Hepatocyte (in vitro differentiated cells): ENCODE results near the gene GALNT18. TPM values are rescaled to one million over a fixed set of nuclear protein-coding genes. Genes with fewer than 3 reads are reported as not detected.

Experiments
- DNase-seq: peaks from one replicate; pipeline ENCODE4 v3.0.0-alpha.2; 2016; ENCODE audit warnings: low spot score
- H2AFZ ChIP-seq: fragments of 200-600 bp; sonication (generic); 2 replicates; pipeline ENCODE4 v1.6.0; 2016; ENCODE audit warnings: antibody characterized with exemption, mild to moderate bottlenecking
- H3K27ac ChIP-seq: fragments of 200-600 bp; sonication (generic); 2 replicates; pipeline ENCODE4 v1.5.1; 2016; ENCODE audit warnings: mild to moderate bottlenecking
- H3K27me3 ChIP-seq: fragments of 200-600 bp; sonication (generic); 2 replicates; pipeline ENCODE4 v1.6.1; 2016
- H3K36me3 ChIP-seq: fragments of 200-600 bp; sonication (generic); replicated peaks from 2 replicates; pipeline ENCODE4 v1.5.1; 2016; ENCODE audit warnings: low read depth; ENCODE audit not compliant: insufficient read depth
- H3K4me1 ChIP-seq: fragments of 200-600 bp; sonication (generic); 2 replicates; pipeline ENCODE4 v1.5.1; 2016; ENCODE audit warnings: mild to moderate bottlenecking, moderate library complexity; ENCODE audit not compliant: insufficient read depth
- H3K4me2 ChIP-seq: fragments of 200-600 bp; sonication (generic); 2 replicates; pipeline ENCODE4 v1.6.0; 2016
- H3K4me3 ChIP-seq: fragments of 200-600 bp; sonication (generic); 2 replicates; pipeline ENCODE4 v1.5.1; 2016; ENCODE audit warnings: mild to moderate bottlenecking
- H3K79me2 ChIP-seq: fragments of 200-600 bp; sonication (generic); 2 replicates; pipeline ENCODE4 v1.6.0; 2017; ENCODE audit warnings: mild to moderate bottlenecking
- H3K9me2 ChIP-seq: fragments of 200-600 bp; sonication (generic); replicated peaks from 2 replicates; pipeline ENCODE4 v1.6.0; 2017; ENCODE audit warnings: mild to moderate bottlenecking; ENCODE audit not compliant: insufficient read depth
- H3K9me3 ChIP-seq: fragments of 200-600 bp; sonication (generic); 2 replicates; pipeline ENCODE4 v1.5.1; 2016; ENCODE audit warnings: low read depth, mild to moderate bottlenecking
- H4K20me1 ChIP-seq: fragments of 200-600 bp; sonication (generic); 2 replicates; pipeline ENCODE4 v1.6.0; 2016; ENCODE audit warnings: mild to moderate bottlenecking; ENCODE audit not compliant: insufficient read depth, poor library complexity, severe bottlenecking
- CTCF ChIP-seq: fragments of 200-600 bp; sonication (generic); IDR thresholded peaks from 2 replicates; pipeline ENCODE4 v1.5.1; 2016; ENCODE audit warnings: antibody characterized with exemption, mild to moderate bottlenecking; ENCODE audit not compliant: poor library complexity
- EZH2 ChIP-seq: fragments of 200-600 bp; sonication (generic); IDR thresholded peaks from 2 replicates; pipeline ENCODE4 v1.6.1; 2016; ENCODE audit warnings: antibody characterized with exemption, mild to moderate bottlenecking, borderline replicate concordance
- EZH2phosphoT487 ChIP-seq: fragments of 200-600 bp; sonication (generic); IDR thresholded peaks from one replicate; pipeline ENCODE4 v1.6.1; 2018; ENCODE audit warnings: antibody characterized with exemption, mild to moderate bottlenecking, low read depth, moderate library complexity; ENCODE audit not compliant: unreplicated experiment, severe bottlenecking
- WGBS: methylation state at CpG from one replicate; pipeline ENCODE4 v1.1.6; 2016; ENCODE audit warnings: low lambda C conversion rate; ENCODE audit errors: missing lambda C conversion rate; 5-methylcytosine and 5-hydroxymethylcytosine counted together
- polyA plus RNA-seq: library from polyadenylated mRNA; unstranded; fragments of >200 nt; fragmentation: Nextera tagmentation; extraction: Ambion mirVana; gene quantifications from 2 replicates; pipeline ENCODE4 v1.2.1, GENCODE V29; 2016
- total RNA-seq: library from RNA; depleted of rRNA; stranded (reverse); fragments of >200 nt; gene quantifications from 2 replicates; pipeline ENCODE4 v1.2.3, GENCODE V29; 2014

The GALNT18 gene
- total and polyA plus RNA-seq, 2 experiments from 2014 or later, result 11.6 to 22.4 TPM

- Histone ChIP-seq H3K36me3 (no peaks in the 10 kb centered on the region), H3K4me2 (no peak overlapping the region), H3K27me3 (no peaks in the 10 kb centered on the region), H3K9me3 (no peaks in the 10 kb centered on the region), H3K27ac (no peak overlapping the region), H3K4me1 (no peaks in the 10 kb centered on the region), H4K20me1 (no peaks in the 10 kb centered on the region), H2AFZ (no peak overlapping the region), H3K9me2 (no peaks in the 10 kb centered on the region), H3K79me2 (no peaks in the 10 kb centered on the region), H3K4me3 (no peak overlapping the region)
- TF ChIP-seq EZH2phosphoT487 (no peak), CTCF (no peak), EZH2 (no peak)
- DNase-seq, result no peak
- 59% methylated on average over 2 of the region's 2 CpGs for WGBS
Observed at GRCh38 chr11:11397036-11397415, 224.8 kb downstream of the GALNT18 start.

GRCh38 chr11:11396301-11397035 is 225.3 kb downstream of the GALNT18 start:
- no peak overlapping the region for H2AFZ ChIP-seq
- peak; percentile 31 for DNase-seq
- H3K4me2 ChIP-seq, result no peak overlapping the region

GRCh38 chr11:11395126-11395525 is 226.7 kb downstream of the GALNT18 start:
- TF ChIP-seq EZH2phosphoT487 (no peak), EZH2 (no peak), CTCF (no peak)
- Histone ChIP-seq H3K9me2 (no peaks in the 10 kb centered on the region), H3K36me3 (no peaks in the 10 kb centered on the region), H3K4me2 (no peak overlapping the region), H3K4me1 (no peaks in the 10 kb centered on the region), H4K20me1 (no peaks in the 10 kb centered on the region), H3K27ac (no peak overlapping the region), H3K79me2 (no peaks in the 10 kb centered on the region), H3K27me3 (no peaks in the 10 kb centered on the region), H2AFZ (no peak overlapping the region), H3K4me3 (no peak overlapping the region), H3K9me3 (no peaks in the 10 kb centered on the region)
- 85% methylated on average over 2 of the region's 2 CpGs for WGBS
- DNase-seq, result no peak

More at GRCh38 chr11:11396301-11397035, 225.3 kb downstream of the GALNT18 start:
- H3K79me2 ChIP-seq, result no peaks in the 10 kb centered on the region
- no peaks in the 10 kb centered on the region for H3K9me3 ChIP-seq
- no peaks in the 10 kb centered on the region for H3K36me3 ChIP-seq
- H3K4me1 ChIP-seq, result no peaks in the 10 kb centered on the region
- H3K27me3 ChIP-seq, result no peaks in the 10 kb centered on the region
- H3K9me2 ChIP-seq, result no peaks in the 10 kb centered on the region
- no peak for TF ChIP-seq CTCF
- no peak for TF ChIP-seq EZH2phosphoT487
- TF ChIP-seq EZH2, result no peak
- H4K20me1 ChIP-seq, result no peaks in the 10 kb centered on the region
- H3K4me3 ChIP-seq, result no peak overlapping the region
- 71% methylated on average over 11 of the region's 11 CpGs for WGBS
- no peak overlapping the region for H3K27ac ChIP-seq

- H3K4me1 ChIP-seq, result no peaks in the 10 kb centered on the region
- no peak for DNase-seq
- H4K20me1 ChIP-seq, result no peaks in the 10 kb centered on the region
- no peak overlapping the region for H3K27ac ChIP-seq
- TF ChIP-seq EZH2phosphoT487 (no peak), CTCF (no peak), EZH2 (no peak)
- H3K9me3 ChIP-seq, result no peaks in the 10 kb centered on the region
- H3K79me2 ChIP-seq, result no peaks in the 10 kb centered on the region
- H3K4me3 ChIP-seq, result no peak overlapping the region
- no peak overlapping the region for H3K4me2 ChIP-seq
- no peak overlapping the region for H2AFZ ChIP-seq
- no peaks in the 10 kb centered on the region for H3K36me3 ChIP-seq
- no peaks in the 10 kb centered on the region for H3K9me2 ChIP-seq
- no peaks in the 10 kb centered on the region for H3K27me3 ChIP-seq
Observed at GRCh38 chr11:11394241-11394640, 227.6 kb downstream of the GALNT18 start.
